ENCODE measurements around the gene PLCL2. TPM values are rescaled to one million over a fixed set of nuclear protein-coding genes. Genes with fewer than 3 reads are reported as not detected.

Gene PLCL2
- total and polyA plus RNA-seq, 8 donors: 1.8 to 12.1 (median 7.4) TPM

- intact Hi-C loops (cut with DNase I): no loop called here
- no peak overlapping the region for H3K4me3 ChIP-seq
- no peaks in the 10 kb centered on the region for H3K36me3 ChIP-seq
- H3K4me1 ChIP-seq: peaks cover 23 to 44% (median 32%) of the 10 kb centered on the region in 3 donors
- WGBS, 2 donors: 46 to 52% methylated on average over 7 of the region's 7 CpGs
- ATAC-seq: peak in 3 of 4 donors; percentile 17 to 48 (median 43)
- DNase-seq: peak in 2 of 6 donors; percentile 26 to 40
- H3K27me3 ChIP-seq: no peaks in the 10 kb centered on the region
- FAIRE-seq: no peak
- TF ChIP-seq CTCF (IDR thresholded peaks at IDR 0.05): no peak
- no peaks in the 10 kb centered on the region for H3K9me3 ChIP-seq
- H3K27ac ChIP-seq: peak overlapping the region in 3 of 4 donors; percentile 3 to 63 (median 34)
Measured at GRCh38 chr3:16898595-16899395, 14.0 kb downstream of the PLCL2 start.

DNA sequence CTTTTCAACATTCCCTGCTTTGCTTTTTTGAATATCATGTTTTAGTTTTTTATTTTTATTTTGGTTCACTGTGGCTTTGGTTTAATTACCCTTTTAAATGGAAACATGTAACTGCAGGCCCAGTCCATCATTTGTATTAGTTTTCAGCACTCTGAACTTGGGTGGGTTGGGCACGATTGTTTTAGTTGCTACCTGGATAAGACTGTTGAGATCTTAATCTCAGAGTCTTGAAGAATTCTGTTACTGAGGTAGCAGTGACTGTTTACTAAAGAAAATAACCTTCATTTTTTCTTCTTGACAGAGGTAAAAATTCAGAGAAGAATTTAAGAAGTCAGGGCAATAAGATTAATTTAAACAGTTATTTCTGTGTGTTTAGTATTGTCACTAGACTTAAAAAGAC, 15.2 kb downstream of the PLCL2 start:
- DNase-seq: no peak
- no peak overlapping the region for H3K4me3 ChIP-seq
- ATAC-seq: no peak
- H3K4me1 ChIP-seq: peaks cover 23 to 44% (median 32%) of the 10 kb centered on the region in 3 donors
- intact Hi-C loops (cut with DNase I): loop anchor here in 1 of 3 donors (10.0 kb wide), 1 partner anchor 125 kb away; no protein-coding TSS in a partner anchor
- no peaks in the 10 kb centered on the region for H3K9me3 ChIP-seq
- H3K27ac ChIP-seq: no peak overlapping the region
- 40 to 54% methylated on average over 1 of the region's 1 CpG for WGBS, 2 donors
- H3K36me3 ChIP-seq: no peaks in the 10 kb centered on the region
- H3K27me3 ChIP-seq: no peaks in the 10 kb centered on the region
- FAIRE-seq: no peak
- no peak for TF ChIP-seq CTCF (IDR thresholded peaks at IDR 0.05)

- Histone ChIP-seq H3K27me3 (no peaks in the 10 kb centered on the region), H3K27ac (no peak overlapping the region), H3K9me3 (no peaks in the 10 kb centered on the region), H3K4me1 (peaks cover 23 to 41% (median 31%) of the 10 kb centered on the region in 3 donors), H3K36me3 (no peaks in the 10 kb centered on the region), H3K4me3 (no peak overlapping the region)
- ATAC-seq (no peak), DNase-seq (no peak), FAIRE-seq (no peak)
- intact Hi-C loops (cut with DNase I): loop anchor here in 1 of 3 donors (10.0 kb wide), 1 partner anchor 124 kb away; no protein-coding TSS in a partner anchor
- WGBS, 2 donors: 42 to 43% methylated on average over 4 of the region's 4 CpGs
- TF ChIP-seq CTCF (IDR thresholded peaks at IDR 0.05): no peak
Measured at GRCh38 chr3:16900779-16901440, 16.2 kb downstream of the PLCL2 start.

DNA sequence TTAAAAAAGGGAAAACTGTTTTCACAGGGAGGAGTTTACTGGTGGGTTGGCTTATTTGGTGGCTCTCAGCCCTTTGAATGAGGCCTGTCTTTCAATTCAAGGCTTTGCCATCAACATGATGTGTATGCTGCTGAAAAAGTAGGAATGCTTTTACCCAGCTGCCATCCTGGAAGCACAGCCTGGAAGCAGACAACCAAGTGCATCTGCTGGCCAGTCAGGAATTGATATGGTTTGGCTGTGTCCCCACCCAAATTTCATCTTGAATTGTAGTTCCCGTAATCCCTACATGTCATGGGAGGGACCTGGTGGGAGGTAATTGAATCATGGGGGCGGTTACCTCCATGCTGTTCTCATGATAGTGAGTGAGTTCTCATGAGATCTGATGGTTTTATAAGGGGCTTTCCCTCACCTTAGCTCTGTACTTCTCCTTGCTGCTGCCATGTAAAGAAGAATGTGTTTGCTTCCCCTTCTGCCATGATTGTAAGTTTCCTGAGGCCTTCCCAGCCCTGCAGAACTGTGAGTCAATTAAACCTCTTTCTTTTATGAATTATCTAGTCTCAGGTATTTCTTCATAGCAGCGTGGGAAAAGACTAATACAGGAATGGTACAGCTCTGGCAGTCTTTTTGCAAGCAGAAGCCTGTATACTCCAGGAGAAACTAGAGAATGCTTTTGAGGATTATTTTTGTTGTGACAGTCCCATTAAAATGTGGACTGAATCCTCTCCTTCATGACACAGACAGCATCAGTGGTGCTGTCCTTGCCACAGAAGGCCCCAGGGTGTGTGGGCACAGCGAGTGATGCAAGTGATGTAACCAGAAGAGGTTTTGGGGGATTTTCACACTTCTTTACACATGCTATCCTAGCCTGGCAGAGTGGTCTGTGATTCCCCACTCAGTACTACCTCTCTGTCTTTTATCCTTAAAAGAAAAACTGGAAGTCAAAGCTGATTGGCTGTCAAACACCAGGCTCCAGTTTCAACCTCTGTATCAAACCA, 20.0 kb downstream of the PLCL2 start:
- no peak overlapping the region for H3K27ac ChIP-seq
- DNase-seq: no peak
- 95 to 96% methylated on average over 4 of the region's 4 CpGs for WGBS, 2 donors
- FAIRE-seq: no peak
- H3K4me1 ChIP-seq: peaks cover 16 to 33% (median 27%) of the 10 kb centered on the region in 3 donors
- H3K9me3 ChIP-seq: no peaks in the 10 kb centered on the region
- no peak for TF ChIP-seq CTCF (IDR thresholded peaks at IDR 0.05)
- ATAC-seq: no peak
- H3K27me3 ChIP-seq: no peaks in the 10 kb centered on the region
- no peaks in the 10 kb centered on the region for H3K36me3 ChIP-seq
- no peak overlapping the region for H3K4me3 ChIP-seq
- intact Hi-C loops (cut with DNase I): loop anchor here in 1 of 3 donors (10.0 kb wide), 1 partner anchor 120 kb away; no protein-coding TSS in a partner anchor
